ENCODE results near the gene YRDC.
A peak's percentile ranks its signal among the peaks of the same experiment; 100 is the strongest.

The YRDC gene

GRCh38 chr1:37807555-37808368 is at the start of gene YRDC, which contains the start of gene C1orf122:
YRDC (minus strand) TSS chr1:37808208; CDS start chr1:37808180, 28 bp downstream.
C1orf122 (plus strand) TSS chr1:37807790; CDS start chr1:37808405, 615 bp downstream.
- peak; percentile 93 for DNase-seq (ENCODE audit: low read depth)

GRCh38 chr1:37854406-37854805 is 46.4 kb upstream of the YRDC start:
- DNase-seq (ENCODE audit: low read depth), result no peak

- no peak for DNase-seq (ENCODE audit: low read depth)
These were observed 45.1 kb upstream of the YRDC start for GRCh38 chr1:37853157-37853556.

GRCh38 chr1:37851782-37852210 is 43.8 kb upstream of the YRDC start:
- DNase-seq (ENCODE audit: low read depth), result peak; percentile 11

GRCh38 chr1:37851262-37851661 is 43.3 kb upstream of the YRDC start:
- DNase-seq (ENCODE audit: low read depth), result no peak

- no peak for DNase-seq (ENCODE audit: low read depth)
These were observed 42.4 kb upstream of the YRDC start for GRCh38 chr1:37850352-37850955.

GRCh38 chr1:37849480-37849879 is 41.5 kb upstream of the YRDC start:
- no peak for DNase-seq (ENCODE audit: low read depth)

GRCh38 chr1:37846647-37847339 is 38.8 kb upstream of the YRDC start:
- DNase-seq (ENCODE audit: low read depth), result no peak

GRCh38 chr1:37845786-37846185 is 37.8 kb upstream of the YRDC start:
- DNase-seq (ENCODE audit: low read depth), result no peak

GRCh38 chr1:37845049-37845646 is 37.1 kb upstream of the YRDC start:
- no peak for DNase-seq (ENCODE audit: low read depth)

GRCh38 chr1:37844536-37844935 is 36.5 kb upstream of the YRDC start:
- DNase-seq (ENCODE audit: low read depth), result no peak

- no peak for DNase-seq (ENCODE audit: low read depth)
These were observed 33.6 kb upstream of the YRDC start for GRCh38 chr1:37841652-37842051.

- no peak for DNase-seq (ENCODE audit: low read depth)
These were observed 32.7 kb upstream of the YRDC start for GRCh38 chr1:37840711-37841110.

GRCh38 chr1:37839676-37840075 is 31.7 kb upstream of the YRDC start:
- DNase-seq (ENCODE audit: low read depth), result no peak

GRCh38 chr1:37836788-37837187 is 28.8 kb upstream of the YRDC start:
- DNase-seq (ENCODE audit: low read depth), result no peak

GRCh38 chr1:37831809-37832208 is 23.8 kb upstream of the YRDC start:
- DNase-seq (ENCODE audit: low read depth), result peak; percentile 13

- DNase-seq (ENCODE audit: low read depth), result no peak
These were observed 23.1 kb upstream of the YRDC start for GRCh38 chr1:37831109-37831508.

GRCh38 chr1:37828410-37829074 is 20.5 kb upstream of the YRDC start:
- no peak for DNase-seq (ENCODE audit: low read depth)

- DNase-seq (ENCODE audit: low read depth), result no peak
These were observed 17.5 kb upstream of the YRDC start for GRCh38 chr1:37825506-37825905.

GRCh38 chr1:37824001-37824400 is 16.0 kb upstream of the YRDC start:
- DNase-seq (ENCODE audit: low read depth), result no peak

GRCh38 chr1:37822906-37823815 is 15.2 kb upstream of the YRDC start:
- peak; percentile 9 for DNase-seq (ENCODE audit: low read depth)
